SK-N-SH (cell line): ENCODE results near the gene EGFL8.

ENCODE experiments used
- TF ChIP-seq, protein P1 (sequence below): IDR thresholded peaks from 2 replicates; pipeline ENCODE4; 2012
- TF ChIP-seq, protein P2 (sequence below): fragments of 200-600 bp; sonication (generic); IDR thresholded peaks from 2 replicates; pipeline ENCODE4 v1.6.1; 2017; ENCODE audit warnings: antibody characterized with exemption, mild to moderate bottlenecking, moderate library complexity

DNA sequence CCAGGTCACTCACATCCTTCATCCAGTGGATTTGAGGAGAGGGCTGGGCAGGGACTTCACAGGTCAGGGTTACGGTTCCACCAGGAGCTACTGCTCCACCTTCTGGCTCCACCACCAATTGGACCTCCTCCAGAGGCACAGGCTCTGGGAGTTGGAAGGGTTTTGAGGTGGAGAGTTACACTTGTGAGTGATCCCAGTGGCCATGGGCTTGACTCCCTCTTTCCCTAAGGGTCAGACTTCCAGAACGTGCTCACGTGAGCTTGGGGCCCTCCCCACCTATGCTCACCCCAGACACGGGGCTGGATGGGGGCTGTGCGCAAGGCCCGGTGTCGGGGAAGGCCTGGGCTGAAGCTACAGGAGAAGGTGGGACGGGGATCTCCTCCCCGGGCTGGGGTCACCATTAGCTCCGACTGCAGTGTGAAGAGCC is 18.2 kb downstream of the EGFL8 start:
- TF ChIP-seq, protein P1, sequence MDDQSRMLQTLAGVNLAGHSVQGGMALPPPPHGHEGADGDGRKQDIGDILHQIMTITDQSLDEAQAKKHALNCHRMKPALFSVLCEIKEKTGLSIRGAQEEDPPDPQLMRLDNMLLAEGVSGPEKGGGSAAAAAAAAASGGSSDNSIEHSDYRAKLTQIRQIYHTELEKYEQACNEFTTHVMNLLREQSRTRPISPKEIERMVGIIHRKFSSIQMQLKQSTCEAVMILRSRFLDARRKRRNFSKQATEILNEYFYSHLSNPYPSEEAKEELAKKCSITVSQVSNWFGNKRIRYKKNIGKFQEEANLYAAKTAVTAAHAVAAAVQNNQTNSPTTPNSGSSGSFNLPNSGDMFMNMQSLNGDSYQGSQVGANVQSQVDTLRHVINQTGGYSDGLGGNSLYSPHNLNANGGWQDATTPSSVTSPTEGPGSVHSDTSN, result no peak
- TF ChIP-seq, protein P2, sequence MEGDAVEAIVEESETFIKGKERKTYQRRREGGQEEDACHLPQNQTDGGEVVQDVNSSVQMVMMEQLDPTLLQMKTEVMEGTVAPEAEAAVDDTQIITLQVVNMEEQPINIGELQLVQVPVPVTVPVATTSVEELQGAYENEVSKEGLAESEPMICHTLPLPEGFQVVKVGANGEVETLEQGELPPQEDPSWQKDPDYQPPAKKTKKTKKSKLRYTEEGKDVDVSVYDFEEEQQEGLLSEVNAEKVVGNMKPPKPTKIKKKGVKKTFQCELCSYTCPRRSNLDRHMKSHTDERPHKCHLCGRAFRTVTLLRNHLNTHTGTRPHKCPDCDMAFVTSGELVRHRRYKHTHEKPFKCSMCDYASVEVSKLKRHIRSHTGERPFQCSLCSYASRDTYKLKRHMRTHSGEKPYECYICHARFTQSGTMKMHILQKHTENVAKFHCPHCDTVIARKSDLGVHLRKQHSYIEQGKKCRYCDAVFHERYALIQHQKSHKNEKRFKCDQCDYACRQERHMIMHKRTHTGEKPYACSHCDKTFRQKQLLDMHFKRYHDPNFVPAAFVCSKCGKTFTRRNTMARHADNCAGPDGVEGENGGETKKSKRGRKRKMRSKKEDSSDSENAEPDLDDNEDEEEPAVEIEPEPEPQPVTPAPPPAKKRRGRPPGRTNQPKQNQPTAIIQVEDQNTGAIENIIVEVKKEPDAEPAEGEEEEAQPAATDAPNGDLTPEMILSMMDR, result no peak
